HG02943 (cell line): Measurements from ENCODE around the gene CD86.
A peak's percentile ranks its signal among the peaks of the same experiment; 100 is the strongest.
"Not testable (repeated sequence)": the region's sequence is repeated elsewhere in the genome, so short reads cannot be mapped to it uniquely, and the experiment has no call there.

Experiments used
- ATAC-seq: cut with Tn5 transposase; IDR thresholded peaks from one replicate; pipeline ENCODE4 v1.9.1; 2021; ENCODE audit warnings: mild to moderate bottlenecking, low read depth, moderate library complexity; ENCODE audit not compliant: unreplicated experiment

Gene CD86, protein sequence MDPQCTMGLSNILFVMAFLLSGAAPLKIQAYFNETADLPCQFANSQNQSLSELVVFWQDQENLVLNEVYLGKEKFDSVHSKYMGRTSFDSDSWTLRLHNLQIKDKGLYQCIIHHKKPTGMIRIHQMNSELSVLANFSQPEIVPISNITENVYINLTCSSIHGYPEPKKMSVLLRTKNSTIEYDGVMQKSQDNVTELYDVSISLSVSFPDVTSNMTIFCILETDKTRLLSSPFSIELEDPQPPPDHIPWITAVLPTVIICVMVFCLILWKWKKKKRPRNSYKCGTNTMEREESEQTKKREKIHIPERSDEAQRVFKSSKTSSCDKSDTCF

DNA sequence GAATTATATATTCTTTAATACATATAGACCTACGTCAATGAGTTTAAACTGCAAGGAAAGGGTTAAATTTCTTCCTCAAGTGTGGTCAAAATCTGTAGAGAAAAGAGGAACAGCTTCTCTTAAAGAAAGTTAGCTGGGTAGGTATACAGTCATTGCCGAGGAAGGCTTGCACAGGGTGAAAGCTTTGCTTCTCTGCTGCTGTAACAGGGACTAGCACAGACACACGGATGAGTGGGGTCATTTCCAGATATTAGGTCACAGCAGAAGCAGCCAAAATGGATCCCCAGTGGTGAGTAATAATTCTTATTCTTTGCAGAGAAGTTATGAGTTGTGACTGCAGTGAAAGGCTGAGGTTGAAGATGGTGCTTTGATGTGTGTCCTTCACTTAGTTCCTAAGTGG lies at the start of gene CD86:
Gene CD86 (plus strand): TSS at position 148 of the 400 bp plus-strand sequence. CDS start 128 bp downstream, at position 276.
- ATAC-seq = peak; percentile 72

DNA sequence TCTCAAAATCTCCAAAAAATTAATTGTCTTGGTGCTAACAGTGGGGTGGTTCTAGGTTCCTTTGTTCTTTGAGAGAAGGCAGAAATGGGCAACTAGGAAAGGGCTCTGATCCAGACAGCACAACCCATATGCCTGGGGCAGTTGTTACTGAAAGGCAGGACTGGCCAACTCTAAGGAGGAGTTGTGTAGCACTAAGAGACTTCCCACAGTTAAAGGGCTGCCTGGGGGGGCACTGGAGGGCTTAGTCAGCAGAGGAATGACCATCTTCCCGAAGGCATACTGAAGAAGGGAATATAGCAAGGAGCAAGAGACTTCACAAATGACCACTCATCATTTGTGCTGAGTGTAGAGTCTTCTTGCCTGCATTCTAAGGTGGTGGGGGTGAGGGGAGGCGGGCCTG lies 48.9 kb upstream of the CD86 start:
- no peak for ATAC-seq

DNA sequence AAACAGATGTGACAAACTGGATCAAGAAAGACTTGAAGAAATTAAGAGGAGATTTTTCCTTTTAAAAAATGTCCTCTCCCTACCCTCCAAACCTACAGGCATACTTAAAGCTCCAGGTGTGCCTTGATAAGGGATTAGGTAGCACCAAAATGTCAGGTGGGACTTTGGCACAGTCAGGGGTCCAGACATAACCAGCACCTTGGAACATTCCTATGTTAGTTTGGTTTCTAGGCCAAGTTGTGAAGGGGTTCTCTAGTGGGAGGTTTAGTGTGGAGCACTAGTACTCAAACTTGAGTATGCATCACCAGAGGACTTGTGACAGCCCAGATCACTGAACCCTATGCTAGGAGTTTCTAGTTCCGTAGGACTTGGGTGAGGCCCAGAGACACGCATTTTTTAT lies 47.0 kb upstream of the CD86 start:
- no peak for ATAC-seq

DNA sequence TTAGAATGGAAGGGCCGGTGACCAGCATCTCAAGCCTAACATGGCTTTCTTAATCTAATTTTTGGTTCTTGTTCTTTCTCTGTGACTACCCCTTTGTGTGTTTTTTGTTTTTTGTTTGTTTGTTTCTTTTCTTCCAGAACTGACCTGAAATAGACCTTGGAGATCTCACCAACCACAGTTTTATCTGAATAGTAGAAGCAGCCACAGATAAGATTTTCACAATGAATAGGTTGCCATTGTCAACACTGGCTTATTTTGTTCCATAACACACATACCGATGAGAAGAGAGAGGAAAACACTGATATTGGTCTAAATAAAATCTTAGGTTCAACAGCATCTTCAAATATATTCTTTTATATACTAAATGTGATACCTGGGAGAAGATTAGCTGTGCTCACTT lies 44.7 kb upstream of the CD86 start:
- no peak for ATAC-seq

DNA sequence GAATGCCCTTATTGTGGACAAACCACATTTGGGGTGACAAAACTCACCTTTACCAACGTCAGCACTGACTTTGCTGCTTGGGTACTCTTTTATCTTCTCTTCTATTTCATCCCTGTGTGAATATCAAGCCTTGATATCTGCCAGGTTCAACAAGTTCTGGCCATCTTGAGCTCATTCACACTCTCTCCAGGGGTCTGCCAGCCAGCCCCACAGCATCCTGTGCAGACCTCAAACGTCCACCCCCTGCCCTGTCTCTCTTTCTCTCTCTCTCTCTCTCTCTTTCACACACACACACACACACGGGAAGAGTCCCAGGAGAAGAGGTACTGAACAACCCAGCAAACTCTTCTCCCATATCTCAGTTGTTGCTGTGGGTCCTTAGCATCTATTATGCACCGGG lies 43.8 kb upstream of the CD86 start:
- no peak for ATAC-seq

DNA sequence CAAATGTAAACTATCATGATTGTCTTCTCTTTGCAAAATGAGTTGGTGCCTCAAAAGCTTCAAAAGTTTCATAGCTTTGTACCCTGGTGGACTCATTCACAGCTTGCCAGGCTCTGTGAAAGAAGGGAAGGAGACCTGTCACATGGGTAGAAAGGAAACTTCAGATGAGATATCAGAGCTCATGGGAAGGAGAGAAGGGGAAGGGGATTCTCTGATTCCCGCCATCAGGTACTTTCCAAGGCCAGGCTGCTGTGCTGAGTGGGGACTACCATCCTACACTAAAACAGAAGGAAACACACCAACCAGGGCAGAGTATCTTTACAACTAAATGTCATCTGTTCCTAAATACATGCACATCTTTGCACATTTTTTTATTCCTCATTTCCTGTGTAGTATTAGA lies 42.3 kb upstream of the CD86 start:
- ATAC-seq = no peak

DNA sequence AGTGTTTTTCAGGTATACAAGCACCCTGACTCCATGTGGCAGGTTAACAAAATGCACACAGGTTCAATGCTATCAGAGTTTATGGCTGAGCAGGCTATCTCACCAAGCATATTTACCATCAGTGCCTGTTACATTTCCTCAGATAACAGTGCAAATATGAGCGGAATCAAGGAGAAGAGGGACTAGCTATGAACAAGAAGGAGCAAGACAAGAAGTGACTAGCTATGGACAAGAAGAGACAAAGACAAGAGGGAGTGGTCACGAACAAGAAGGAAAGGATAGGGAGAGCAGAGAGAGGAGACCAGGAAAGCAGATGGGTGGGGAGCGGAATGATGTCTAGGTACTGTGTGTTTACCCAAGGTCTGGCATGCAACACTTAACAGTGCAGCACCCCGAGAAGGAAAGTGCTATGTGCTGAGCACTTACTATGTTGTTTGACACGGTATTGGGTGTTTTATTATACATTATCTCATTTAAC lies 41.7 kb upstream of the CD86 start:
- ATAC-seq = no peak

DNA sequence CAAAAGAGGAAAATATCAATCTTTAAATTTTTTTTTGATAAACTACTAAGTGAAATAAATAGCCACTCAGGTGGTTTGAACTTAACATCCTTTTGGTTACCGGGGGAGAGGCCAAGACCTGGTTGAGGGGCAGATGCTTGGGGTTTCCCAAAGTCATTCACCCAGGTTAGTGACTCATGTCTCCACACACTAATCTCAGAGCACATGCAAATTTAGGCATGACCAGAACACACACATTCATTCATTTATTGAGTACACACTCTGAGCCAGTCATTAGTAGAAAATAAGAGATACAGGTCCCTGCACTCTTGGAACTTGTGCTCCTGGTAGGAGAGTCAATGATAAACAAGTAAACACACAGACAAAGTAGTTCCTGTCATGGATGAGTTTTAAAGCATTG lies 40.4 kb upstream of the CD86 start:
- ATAC-seq = peak; percentile 77

DNA sequence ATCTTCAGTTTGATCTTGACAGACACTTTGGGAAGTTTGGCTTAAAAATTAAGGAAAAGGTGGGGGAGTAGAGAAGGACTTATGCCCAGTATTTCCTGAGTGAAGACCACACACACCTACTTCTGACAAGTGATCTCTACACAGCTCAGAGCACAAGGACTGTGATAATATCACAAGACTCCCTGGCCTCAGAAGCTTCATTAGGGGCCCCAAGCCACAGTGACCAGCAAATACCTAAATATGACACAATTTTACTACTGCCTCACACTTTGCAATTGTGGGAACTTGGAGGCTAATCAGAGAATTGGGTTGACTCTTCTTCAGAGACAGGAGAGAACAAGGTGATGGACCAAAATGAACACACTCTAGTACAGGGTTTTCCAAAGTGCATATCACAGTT lies 35.7 kb upstream of the CD86 start:
- ATAC-seq = no peak

DNA sequence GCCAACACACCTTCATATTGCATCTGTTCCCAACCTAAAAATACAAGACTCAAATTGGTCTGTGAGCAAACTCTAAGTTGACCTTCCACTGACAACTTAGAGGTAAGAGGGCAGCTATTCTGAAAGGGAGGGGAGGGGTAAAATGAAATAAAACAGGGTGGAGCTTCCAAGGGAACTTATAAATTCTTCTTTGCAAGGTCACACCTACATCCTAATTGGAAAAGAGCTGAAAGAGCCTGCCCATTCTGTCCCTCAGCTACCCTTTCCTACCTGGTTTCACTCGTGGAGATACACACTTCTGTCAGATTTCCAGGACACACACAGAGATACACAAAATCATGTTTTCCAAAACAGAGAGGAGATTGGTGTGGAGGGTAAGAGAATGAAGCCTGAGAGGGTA lies 34.1 kb upstream of the CD86 start:
- ATAC-seq = no peak

DNA sequence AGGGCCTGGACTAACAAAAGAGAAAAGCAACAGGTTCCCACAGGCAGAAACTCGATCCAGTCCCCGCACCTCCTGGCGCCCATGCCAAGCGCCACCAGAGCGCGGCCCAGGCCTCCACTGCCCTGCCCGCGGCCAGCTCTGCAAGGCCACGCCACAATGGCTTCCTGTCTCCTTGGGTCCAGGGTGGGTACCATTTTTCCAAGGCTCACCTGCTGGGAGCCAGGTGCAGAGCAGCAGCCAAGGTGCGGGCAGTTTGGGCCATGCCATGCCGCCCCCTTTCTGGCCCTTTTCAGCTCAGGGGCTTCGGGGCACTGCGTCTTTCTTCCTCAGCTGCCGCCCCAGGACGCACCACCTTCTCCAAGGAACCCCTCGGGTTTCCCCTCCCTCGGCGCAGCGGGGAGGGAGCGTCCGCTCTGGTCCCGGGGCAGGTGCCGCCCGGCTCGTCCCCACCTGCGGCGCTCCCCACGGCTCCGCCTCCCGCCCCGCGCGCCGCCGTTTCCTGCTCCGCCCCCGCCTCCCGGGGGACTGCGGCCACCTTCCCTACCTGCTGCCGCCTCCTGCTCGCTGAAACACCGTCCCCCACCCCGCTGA lies 33.3 kb upstream of the CD86 start, which contains the start of gene ILDR1:
Gene ILDR1 (minus strand): TSS at position 437 of the 591 bp plus-strand sequence. CDS start 170 bp downstream, at position 267.
- no peak for ATAC-seq

DNA sequence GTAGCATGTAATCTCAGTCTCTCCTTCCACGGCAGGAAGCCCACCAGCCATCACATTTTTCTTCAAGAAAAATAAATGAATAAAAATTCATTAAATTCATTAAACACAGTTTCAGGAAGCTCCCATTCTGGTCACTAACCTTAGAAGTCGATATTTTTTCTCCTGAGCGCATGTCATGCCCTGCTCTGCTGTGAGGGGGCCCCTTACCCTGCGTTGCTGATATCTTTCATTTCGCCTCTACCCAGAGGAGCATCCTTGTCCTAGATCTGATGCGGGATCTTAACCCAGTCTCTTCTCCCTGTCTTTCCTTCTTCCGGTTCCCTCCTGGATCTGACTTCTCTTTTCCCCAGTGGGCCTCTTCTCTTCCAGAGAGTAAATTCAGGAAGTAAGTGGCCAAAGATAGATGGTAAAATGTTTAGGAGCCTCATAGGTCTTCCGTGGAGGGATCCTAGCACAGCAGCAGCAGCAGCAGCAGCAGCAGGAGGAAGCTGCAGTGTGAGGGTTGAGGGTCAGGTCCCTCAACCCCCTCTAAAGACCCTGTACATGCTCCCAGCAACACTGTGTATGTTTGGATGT lies 31.7 kb upstream of the CD86 start:
- ATAC-seq = no peak

DNA sequence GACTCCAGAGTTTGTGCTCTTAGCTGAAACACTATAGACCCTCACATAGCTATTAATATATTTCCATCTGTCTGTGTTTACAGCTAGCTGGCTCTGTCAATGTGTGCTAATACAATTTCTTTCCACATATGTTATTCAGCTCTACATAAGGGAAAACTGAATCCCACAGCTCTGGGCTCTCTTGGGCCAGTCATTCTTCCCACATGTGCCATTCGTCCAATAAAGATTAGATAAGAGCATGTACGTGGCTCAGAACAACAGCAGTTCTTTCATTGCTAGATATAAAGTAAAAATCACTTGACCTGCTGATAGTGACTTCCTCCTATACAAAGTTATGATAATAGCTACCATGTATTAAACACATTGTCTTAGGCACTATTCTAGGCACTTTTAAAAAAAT lies 30.4 kb upstream of the CD86 start:
- ATAC-seq = no peak

DNA sequence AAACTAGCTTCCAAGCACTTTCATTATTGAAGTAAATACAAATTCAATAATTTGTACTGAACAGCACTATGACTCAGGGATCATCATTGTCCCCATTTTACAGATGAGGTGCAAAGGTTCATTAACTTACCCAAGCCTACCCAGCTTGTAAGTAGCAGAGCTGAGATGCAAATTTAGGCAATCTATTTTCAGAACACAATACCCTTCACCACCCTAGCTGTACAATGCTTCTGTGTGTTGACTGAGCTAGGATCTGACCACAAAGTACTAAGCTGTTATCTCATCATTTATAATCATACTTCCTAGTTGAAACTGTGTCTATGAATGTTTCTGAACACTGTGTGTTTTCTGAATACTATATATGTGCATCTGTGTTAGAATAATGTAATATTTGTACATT lies 29.9 kb upstream of the CD86 start:
- ATAC-seq = peak; percentile 73

DNA sequence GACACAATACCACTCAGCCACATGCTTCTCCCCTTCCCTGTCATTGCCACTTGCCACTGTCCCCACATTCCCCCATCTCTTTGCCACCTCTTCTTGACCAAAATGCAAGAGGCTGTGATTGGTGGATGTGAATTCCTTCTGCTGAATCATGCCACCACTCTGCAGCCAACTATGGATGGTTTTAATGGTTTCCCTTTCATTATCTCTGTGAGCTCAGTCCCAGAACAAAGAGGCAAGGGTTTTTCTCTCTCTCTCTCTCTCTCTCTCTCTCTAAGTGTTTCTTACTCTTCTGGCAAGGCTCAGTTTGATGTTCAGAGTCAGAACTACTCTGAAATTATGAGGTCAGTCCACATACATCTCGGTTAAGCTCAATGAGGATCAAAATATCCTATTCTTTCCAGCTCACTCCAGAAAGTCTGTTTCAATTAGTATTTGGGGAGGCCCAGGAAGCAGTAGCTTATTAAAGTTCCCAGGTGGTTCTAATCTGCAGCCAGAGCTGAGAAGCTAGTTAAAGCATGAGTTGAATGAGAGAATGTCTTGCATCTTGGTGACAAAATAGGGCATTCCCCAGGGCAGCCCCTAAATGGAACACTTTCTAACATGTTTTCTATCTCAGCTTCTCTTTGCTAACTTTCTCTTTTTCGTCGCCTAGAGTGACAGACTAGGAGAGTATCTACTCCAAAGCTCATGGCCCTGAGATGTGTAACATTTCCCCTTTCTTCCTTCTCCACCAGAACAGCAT lies 24.6 kb upstream of the CD86 start:
- ATAC-seq = peak; percentile 62

DNA sequence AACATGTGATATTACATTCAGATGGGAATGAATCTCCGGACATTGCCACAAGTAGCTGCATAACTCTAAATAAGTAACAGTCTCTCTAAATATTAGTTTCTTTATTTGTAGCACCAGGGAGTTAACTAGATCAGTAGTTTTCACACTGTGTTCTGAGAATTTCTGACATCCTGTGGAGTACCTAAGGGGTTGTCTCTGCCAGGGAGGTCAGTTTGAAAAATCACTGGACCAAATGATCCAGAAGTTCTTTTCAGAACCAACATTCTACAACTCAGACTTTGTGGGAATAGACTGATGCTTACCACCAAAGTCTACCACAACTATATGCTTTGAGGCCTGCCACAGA lies 24.1 kb upstream of the CD86 start:
- ATAC-seq = peak; percentile 25

DNA sequence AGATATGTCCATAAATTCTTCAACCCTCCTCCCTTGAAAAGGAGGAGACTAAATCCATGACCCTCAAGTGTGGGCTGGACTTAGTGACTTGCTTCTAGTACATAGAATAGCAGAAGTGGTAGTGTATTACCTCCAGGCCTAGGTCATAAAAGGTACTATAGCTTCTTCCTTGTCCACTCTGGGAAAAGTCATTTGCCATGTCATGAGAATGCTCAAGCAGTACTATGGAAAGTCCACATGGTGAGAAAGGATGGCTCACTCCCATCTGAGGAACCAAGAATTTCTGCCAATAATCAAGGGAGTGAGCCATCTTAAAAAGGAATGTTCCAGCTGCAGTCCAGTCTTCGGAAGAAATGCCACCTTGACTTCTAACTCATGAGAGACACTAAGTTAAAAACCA lies 22.6 kb upstream of the CD86 start:
- no peak for ATAC-seq

DNA sequence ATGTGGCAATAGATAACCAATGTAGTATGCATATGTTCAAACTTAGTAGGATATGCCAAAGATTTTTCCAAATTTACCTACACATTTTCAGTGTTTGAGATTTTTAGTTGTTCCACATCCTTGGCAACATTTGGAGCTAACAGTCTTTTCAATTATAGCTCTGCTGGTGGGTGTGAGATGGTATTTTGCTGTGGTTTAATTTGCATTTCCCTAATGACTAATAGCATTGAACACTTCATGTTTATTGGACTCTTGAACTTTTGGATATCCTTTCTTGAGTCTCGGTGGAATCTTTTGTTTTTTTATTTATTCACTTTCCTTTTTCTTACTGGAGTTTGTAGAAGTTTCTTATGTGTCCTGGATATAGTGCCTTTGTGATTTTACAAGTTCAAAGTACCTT lies 22.1 kb upstream of the CD86 start:
- ATAC-seq = no peak

DNA sequence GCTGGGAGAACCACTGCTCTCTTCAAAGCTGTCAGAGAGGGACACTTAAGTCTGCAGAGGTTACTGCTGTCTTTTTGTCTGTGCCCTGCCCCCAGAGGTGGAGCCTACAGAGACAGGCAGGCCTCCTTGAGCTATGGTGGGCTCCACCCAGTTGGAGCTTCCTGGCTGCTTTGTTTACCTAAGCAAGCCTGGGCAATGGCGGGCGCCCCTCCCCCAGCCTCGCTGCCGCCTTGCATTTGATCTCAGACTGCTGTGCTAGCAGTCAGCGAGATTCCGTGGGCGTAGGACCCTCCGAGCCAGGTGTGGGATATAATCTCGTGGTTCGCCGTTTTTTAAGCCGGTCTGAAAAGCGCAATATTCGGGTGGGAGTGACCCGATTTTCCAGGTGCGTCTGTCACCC lies 7.9 kb upstream of the CD86 start:
- not testable (repeated sequence) for ATAC-seq

DNA sequence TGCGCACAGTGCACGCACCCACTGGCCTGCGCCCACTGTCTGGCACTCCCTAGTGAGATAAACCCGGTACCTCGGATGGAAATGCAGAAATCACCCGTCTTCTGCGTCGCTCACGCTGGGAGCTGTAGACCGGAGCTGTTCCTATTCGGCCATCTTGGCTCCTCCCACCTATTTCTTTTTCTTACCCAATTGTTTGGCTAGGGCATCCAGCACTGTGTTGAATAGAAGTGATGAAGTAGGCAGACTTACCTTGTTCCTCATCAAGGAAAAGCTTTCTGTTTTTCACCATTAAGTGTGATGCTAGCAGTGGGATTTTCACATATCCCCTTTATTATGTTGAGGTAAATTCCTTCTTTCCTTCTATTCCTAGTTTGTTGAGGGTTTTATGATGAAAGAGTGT lies 7.4 kb upstream of the CD86 start:
- ATAC-seq = not testable (repeated sequence)

DNA sequence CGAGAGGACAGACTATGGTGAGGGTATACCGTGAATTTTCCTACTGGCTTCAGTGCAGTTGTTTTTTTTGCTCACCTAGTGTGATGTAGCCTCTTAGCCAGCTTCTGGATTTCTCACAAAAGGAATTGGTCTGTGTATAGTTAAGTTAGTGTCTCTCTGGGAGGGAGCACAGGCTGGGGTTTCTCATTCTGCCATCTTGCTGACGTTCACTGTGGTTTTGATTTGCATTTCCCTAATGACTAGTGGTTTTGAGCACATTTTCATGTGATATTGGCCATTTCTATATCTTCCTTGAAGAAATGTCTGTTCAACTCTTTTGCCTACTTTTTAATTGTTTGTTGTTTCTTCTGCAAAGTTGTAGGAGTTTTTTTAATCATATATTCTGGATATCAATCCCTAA lies 2.2 kb upstream of the CD86 start:
- no peak for ATAC-seq
